Measurements from ENCODE around the gene SPINK8.

DNA sequence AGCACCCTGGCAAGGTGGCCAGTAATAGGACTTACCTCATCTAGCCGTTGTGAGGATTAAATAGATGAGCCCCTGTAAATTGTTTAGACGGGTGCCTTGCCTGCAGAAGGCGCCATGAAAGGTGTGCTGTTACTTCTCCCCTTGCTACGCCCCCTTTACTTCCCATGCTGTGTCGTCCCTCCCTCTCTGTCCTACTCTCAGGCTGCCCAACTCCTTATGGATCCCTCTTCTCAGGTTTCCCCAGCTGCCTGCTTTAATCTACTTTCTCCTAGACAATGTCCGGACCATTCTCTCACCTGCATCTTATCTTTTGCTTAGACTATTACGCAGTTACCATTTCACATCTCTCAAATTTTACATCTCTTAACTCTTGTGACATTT lies 36.9 kb upstream of the SPINK8 start:
- TF ChIP-seq, protein P1, sequence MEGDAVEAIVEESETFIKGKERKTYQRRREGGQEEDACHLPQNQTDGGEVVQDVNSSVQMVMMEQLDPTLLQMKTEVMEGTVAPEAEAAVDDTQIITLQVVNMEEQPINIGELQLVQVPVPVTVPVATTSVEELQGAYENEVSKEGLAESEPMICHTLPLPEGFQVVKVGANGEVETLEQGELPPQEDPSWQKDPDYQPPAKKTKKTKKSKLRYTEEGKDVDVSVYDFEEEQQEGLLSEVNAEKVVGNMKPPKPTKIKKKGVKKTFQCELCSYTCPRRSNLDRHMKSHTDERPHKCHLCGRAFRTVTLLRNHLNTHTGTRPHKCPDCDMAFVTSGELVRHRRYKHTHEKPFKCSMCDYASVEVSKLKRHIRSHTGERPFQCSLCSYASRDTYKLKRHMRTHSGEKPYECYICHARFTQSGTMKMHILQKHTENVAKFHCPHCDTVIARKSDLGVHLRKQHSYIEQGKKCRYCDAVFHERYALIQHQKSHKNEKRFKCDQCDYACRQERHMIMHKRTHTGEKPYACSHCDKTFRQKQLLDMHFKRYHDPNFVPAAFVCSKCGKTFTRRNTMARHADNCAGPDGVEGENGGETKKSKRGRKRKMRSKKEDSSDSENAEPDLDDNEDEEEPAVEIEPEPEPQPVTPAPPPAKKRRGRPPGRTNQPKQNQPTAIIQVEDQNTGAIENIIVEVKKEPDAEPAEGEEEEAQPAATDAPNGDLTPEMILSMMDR (IDR thresholded peaks at IDR 0.05; ENCODE audit: control extremely low read depth in 1 of 3, insufficient read depth in 1 of 3, low read depth in 1 of 3, low read length in 3 of 3), result no peak
- TF ChIP-seq EZH2 (IDR thresholded peaks at IDR 0.05; ENCODE audit: low read depth, low read length, severe bottlenecking) (no peak), EP300 (IDR thresholded peaks at IDR 0.05; ENCODE audit: borderline replicate concordance in 1 of 2, low read depth in 2 of 2, low read length in 2 of 2) (no peak), BCL11A (IDR thresholded peaks at IDR 0.05; ENCODE audit: low read depth in 2 of 2, low read length in 2 of 2) (no peak)
